NCI-H2029 treated with DMSO at 0.1 percent for 48 hours (cell line): ENCODE results near the gene IGLL5.

Source experiments
- DNase-seq: peaks from one replicate; lab custom pipeline; 2025; lab: John Stamatoyannopoulos, UW

Gene IGLL5

GRCh38 chr22:22938672-22939587, 51.3 kb downstream of the IGLL5 start:
- DNase-seq = no peak

GRCh38 chr22:22939588-22940368, 52.2 kb downstream of the IGLL5 start:
- DNase-seq = no peak

- no peak for DNase-seq
These were observed 53.5 kb downstream of the IGLL5 start for GRCh38 chr22:22940961-22941605.

GRCh38 chr22:22941831-22942510, 54.4 kb downstream of the IGLL5 start:
- no peak for DNase-seq

DNA sequence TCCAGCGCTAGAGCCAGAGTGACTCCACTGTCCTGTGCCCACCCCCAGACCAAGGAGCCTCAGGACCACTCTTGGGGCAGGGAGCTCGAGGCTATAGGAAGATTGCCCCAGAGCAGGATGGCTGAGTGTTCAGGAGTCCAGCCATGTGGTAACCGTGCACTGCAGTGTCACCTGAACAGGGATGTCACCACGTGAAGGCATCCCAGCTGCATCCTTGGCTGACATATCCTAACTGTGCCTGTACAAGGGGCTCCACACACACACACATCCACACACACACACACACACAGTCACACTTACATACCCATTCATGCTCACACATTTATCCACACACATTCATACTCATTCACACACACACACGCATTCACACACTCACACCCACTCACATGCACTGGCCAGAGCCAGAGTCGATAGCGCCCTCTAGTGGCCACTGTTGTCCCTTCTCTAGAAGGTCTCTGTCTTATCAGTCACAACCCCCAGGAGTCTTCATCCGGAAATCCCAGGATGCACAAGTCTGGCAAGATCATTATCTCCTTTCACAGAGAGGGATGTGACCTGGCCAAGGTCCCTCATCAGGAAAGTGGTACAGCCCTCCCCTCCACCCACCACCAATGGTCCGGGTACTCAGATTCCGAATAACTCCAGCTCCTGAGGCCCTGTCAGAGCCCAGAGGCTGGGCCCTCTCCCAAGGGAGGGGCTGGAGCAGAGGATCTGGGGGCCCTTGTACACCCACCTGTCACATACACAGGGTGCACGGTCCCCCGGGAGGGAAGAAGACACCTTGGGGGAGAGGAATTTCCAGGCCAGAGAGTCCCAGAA, 55.1 kb downstream of the IGLL5 start:
- DNase-seq = peak; percentile 24

- DNase-seq = no peak
These were observed 56.1 kb downstream of the IGLL5 start for GRCh38 chr22:22943521-22944267.

DNA sequence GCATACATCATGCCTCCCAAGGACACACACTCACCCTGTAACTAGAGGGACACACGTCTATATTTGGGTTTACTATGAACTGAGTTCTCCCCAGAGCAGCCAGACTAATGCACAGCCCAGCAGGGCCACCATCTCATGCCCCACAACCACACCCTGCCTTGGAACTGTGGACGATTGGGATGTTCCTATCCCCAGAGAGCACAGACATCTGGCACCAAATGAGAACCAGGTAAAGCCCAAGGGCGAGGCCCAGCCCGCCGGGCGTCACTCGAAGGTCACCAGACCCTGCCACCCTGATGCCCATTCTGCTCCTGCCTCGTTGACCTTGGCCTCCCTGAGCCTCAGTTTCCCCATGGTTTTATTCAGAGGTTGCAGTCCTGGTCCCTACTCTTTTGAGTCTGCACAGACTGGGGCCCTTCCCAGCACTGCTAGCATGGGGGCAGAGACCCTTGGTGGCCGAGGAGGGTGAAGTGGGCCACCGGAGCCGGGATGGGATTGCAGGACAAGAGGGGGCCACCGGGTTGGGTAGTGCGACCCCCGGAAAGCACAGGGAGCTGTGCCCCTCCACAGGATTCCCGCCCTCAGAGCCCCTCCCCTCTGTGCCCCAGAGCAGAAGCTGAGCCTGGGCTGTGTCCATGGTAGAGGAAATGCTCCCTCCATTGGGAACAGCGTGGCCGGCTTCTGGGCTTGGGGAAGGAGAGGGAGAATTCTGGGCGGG, 56.8 kb downstream of the IGLL5 start:
- no peak for DNase-seq

DNA sequence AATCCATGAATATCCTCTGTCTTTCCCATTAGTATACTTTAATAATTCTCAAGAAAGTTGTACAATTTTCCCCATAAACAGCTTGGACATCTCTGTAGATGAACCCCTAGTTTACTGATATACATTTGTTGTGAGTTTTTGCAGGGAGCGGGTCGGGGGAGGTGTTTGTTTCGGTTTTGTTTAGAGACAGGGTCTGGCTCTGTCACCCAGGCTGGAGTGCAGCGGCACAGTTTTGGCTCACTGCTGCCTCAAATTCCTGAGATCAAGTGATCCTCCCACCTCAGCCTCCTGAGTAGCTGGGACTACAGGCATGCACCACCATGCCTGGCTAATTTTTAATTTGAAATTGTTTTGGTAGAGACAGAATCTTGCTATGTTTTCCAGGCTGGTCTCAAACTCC, 57.6 kb downstream of the IGLL5 start:
- DNase-seq = no peak
